Mammary epithelial cell (primary cell): Measurements from ENCODE around the gene SCYL1.

Experiments used
- EZH2 ChIP-seq: IDR thresholded peaks from 2 replicates; pipeline ENCODE4 v1.6.1; 2012; ENCODE audit warnings: low read length, inconsistent platforms, borderline replicate concordance
- TF ChIP-seq, protein P1 (sequence below), 2 donors: IDR thresholded peaks in 1 of 2; conservative IDR thresholded peaks in 1 of 2; 2 replicates each; pipeline ENCODE4 v1.5.1; 2011 to 2012; ENCODE audit warnings: inconsistent platforms in 2 of 2, low read length in 2 of 2, mild to moderate bottlenecking in 2 of 2, control low read depth in 1 of 2, low read depth in 1 of 2; ENCODE audit not compliant: insufficient read depth in 1 of 2; ENCODE audit errors: extremely low read depth in 1 of 2

DNA sequence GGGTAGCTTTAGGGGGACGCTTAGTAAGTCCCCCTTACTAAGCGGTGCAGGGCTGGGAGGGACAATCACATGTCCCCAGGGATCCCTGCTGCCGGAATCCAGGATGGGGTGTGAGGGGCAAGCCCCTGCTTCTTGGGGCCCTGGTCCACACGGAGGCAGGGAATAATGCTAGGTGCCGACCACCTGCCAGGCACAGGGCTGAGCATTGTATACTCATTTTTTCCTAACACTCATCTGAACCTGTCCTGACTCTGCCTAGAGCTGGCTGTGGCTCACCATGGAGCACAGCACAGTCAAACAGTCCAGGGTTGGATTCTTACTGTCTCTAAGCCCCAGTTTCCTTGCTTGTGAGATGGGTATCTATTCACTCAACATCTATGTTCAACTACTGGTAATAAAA lies 34.7 kb downstream of the SCYL1 start:
- TF ChIP-seq, protein P1, sequence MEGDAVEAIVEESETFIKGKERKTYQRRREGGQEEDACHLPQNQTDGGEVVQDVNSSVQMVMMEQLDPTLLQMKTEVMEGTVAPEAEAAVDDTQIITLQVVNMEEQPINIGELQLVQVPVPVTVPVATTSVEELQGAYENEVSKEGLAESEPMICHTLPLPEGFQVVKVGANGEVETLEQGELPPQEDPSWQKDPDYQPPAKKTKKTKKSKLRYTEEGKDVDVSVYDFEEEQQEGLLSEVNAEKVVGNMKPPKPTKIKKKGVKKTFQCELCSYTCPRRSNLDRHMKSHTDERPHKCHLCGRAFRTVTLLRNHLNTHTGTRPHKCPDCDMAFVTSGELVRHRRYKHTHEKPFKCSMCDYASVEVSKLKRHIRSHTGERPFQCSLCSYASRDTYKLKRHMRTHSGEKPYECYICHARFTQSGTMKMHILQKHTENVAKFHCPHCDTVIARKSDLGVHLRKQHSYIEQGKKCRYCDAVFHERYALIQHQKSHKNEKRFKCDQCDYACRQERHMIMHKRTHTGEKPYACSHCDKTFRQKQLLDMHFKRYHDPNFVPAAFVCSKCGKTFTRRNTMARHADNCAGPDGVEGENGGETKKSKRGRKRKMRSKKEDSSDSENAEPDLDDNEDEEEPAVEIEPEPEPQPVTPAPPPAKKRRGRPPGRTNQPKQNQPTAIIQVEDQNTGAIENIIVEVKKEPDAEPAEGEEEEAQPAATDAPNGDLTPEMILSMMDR (conservative IDR thresholded peaks at IDR 0.05 in 1 of 2, IDR thresholded peaks at IDR 0.05 in 1 of 2; ENCODE audit: extremely low read depth in 1 of 2, insufficient read depth in 1 of 2, low read depth in 1 of 2, low read length in 2 of 2) = no peak
- no peak for TF ChIP-seq EZH2
